ENCODE measurements around the gene RIPK3. TPM values are rescaled to one million over a fixed set of nuclear protein-coding genes. Genes with fewer than 3 reads are reported as not detected.
A peak's percentile ranks its signal among the peaks of the same experiment; 100 is the strongest.

RIPK3 gene
- total RNA-seq, 2 experiments from 2014 or later: 8.1 to 14.5 TPM

DNA sequence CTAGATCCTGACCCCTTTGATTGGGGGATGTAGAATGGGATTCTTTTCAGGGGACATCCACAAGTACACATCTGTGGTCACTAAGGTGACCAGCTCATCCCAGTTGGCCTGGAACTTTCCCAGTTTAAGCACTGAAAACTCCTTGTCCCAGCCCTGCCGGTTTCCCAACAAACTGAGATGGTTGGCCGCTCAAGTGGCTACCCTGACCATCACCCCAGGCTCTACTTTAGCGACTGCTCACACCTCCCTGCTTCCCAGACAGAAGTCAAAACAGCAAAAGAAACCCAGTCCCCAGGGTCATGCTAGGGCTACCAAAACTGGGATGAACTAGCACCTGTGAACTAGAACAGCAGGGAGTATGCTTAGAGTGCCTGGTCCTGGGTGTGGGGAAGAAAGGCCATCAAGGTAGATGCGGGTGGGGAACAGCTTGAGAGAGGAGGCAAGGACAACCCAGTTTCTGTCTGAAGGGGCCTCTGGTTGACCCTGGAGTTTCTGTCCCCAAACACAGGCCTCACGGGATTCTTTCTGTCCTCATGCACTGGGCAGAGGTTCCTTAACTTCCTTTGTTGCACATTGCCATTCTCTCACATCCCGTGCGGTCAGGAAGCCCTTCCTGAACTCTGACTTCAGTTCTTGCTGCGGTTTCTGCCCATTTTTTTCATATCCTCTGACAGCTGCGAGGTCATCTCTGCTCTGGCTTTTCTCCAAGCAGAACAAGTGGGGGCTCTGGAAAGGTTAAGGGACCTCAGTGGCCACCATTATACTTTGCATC, 26.9 kb downstream of the RIPK3 start:
- no peaks in the 10 kb centered on the region for H3K9me2 ChIP-seq (ENCODE audit: insufficient read depth, low read length)
- no peak overlapping the region for H3K4me3 ChIP-seq (ENCODE audit: low read depth, low read length, poor library complexity, severe bottlenecking)
- H3K79me2 ChIP-seq (ENCODE audit: insufficient read depth, low read depth, low read length): no peaks in the 10 kb centered on the region
- no peak overlapping the region for H2AFZ ChIP-seq (ENCODE audit: low read length)
- intact Hi-C loops (cut with micrococcal nuclease; ENCODE audit: unreplicated experiment): no loop called here
- H3K9me3 ChIP-seq (ENCODE audit: low read length): no peaks in the 10 kb centered on the region
- H3K27ac ChIP-seq (ENCODE audit: low read depth, low read length, poor library complexity, severe bottlenecking): peak overlapping the region; percentile 42
- DNase-seq (ENCODE audit: low spot score): peak; percentile 62
- no peaks in the 10 kb centered on the region for H4K20me1 ChIP-seq (ENCODE audit: insufficient read depth, low read length)
- ChIA-PET POLR2A (interaction anchor here (1.0 kb wide), 1 partner anchor 7 kb away, joined by 3 read pairs; no protein-coding TSS in a partner anchor), CTCF (ENCODE audit: unreplicated experiment) (interaction anchor here (0.6 kb wide), 1 partner anchor 1126 kb away, joined by 3 read pairs; no protein-coding TSS in a partner anchor)
- H3K4me1 ChIP-seq (ENCODE audit: insufficient read depth, low read length, poor library complexity, severe bottlenecking): peaks cover 38% of the 10 kb centered on the region
- peaks cover 57% of the 10 kb centered on the region for H3K36me3 ChIP-seq (ENCODE audit: insufficient read depth, low read length)
- no TSS peak for BruUV-seq (replicated peaks)
- H3K4me2 ChIP-seq (ENCODE audit: low read length): peak overlapping the region; percentile 53
- TF ChIP-seq EZH2phosphoT487 (IDR thresholded peaks at IDR 0.05; ENCODE audit: borderline replicate concordance, low read depth, low read length): no peak
- TF ChIP-seq, protein P1, sequence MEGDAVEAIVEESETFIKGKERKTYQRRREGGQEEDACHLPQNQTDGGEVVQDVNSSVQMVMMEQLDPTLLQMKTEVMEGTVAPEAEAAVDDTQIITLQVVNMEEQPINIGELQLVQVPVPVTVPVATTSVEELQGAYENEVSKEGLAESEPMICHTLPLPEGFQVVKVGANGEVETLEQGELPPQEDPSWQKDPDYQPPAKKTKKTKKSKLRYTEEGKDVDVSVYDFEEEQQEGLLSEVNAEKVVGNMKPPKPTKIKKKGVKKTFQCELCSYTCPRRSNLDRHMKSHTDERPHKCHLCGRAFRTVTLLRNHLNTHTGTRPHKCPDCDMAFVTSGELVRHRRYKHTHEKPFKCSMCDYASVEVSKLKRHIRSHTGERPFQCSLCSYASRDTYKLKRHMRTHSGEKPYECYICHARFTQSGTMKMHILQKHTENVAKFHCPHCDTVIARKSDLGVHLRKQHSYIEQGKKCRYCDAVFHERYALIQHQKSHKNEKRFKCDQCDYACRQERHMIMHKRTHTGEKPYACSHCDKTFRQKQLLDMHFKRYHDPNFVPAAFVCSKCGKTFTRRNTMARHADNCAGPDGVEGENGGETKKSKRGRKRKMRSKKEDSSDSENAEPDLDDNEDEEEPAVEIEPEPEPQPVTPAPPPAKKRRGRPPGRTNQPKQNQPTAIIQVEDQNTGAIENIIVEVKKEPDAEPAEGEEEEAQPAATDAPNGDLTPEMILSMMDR (conservative IDR thresholded peaks at IDR 0.05; ENCODE audit: low read length): no peak

- Histone ChIP-seq H3K79me2 (ENCODE audit: insufficient read depth, low read depth, low read length) (no peaks in the 10 kb centered on the region), H4K20me1 (ENCODE audit: insufficient read depth, low read length) (no peaks in the 10 kb centered on the region), H3K4me3 (ENCODE audit: low read depth, low read length, poor library complexity, severe bottlenecking) (no peak overlapping the region), H3K4me1 (ENCODE audit: insufficient read depth, low read length, poor library complexity, severe bottlenecking) (peaks cover 38% of the 10 kb centered on the region), H2AFZ (ENCODE audit: low read length) (no peak overlapping the region), H3K36me3 (ENCODE audit: insufficient read depth, low read length) (peaks cover 66% of the 10 kb centered on the region), H3K9me3 (ENCODE audit: low read length) (no peaks in the 10 kb centered on the region), H3K27ac (ENCODE audit: low read depth, low read length, poor library complexity, severe bottlenecking) (no peak overlapping the region), H3K9me2 (ENCODE audit: insufficient read depth, low read length) (no peaks in the 10 kb centered on the region), H3K4me2 (ENCODE audit: low read length) (peak overlapping the region; percentile 53; the same call in 1 of the 2 replicates)
- no peak for DNase-seq (ENCODE audit: low spot score)
- TF ChIP-seq, protein P1 (conservative IDR thresholded peaks at IDR 0.05; ENCODE audit: low read length): no peak
- TF ChIP-seq EZH2phosphoT487 (IDR thresholded peaks at IDR 0.05; ENCODE audit: borderline replicate concordance, low read depth, low read length): no peak
- POLR2A ChIA-PET: interaction anchor here (1.0 kb wide), 1 partner anchor 8 kb away, joined by 3 read pairs; no protein-coding TSS in a partner anchor
- BruUV-seq (replicated peaks): no TSS peak
- CTCF ChIA-PET (ENCODE audit: unreplicated experiment): no interaction called here
- intact Hi-C loops (cut with micrococcal nuclease; ENCODE audit: unreplicated experiment): no loop called here
These were observed 27.8 kb downstream of the RIPK3 start for GRCh38 chr14:24311837-24312615.
